Naive thymus-derived CD8-positive, alpha-beta T cell (primary cell): ENCODE measurements around the gene ERG. TPM values are rescaled to one million over a fixed set of nuclear protein-coding genes. Genes with fewer than 3 reads are reported as not detected.

Experiments
- ATAC-seq, 2 donors: fragments of 150-1000 bp; cut with Tn5 transposase in 1 of 2; sonication (Bioruptor Pico), chemical (Tn5 transposase) in 1 of 2; 1 replicate in 1 of 2; 2 replicates in 1 of 2; pipeline ENCODE4 v1.10.0; 2021; ENCODE audit warnings: mild to moderate bottlenecking in 2 of 2, moderate library complexity in 2 of 2
- POLR2A ChIA-PET: fragments of 350-600 bp; sonication (Branson Sonifier 250); formaldehyde crosslinking; loops from one replicate; lab custom pipeline; 2021; ENCODE audit warnings: antibody characterized with exemption; lab: Charles Lee
- DNase-seq, 10 donors: peaks; one replicate each; pipeline versions ENCODE4 v3.0.0 to v3.0.0-alpha.2; 2020 to 2022
- H3K27ac Mint-ChIP-seq, 10 donors: one replicate each; pipeline ENCODE4 v1.8.0; 2020 to 2022; ENCODE audit warnings: mild to moderate bottlenecking in 10 of 10, mixed read lengths in 10 of 10, moderate library complexity in 4 of 10, inconsistent platforms in 1 of 10
- H3K27me3 Mint-ChIP-seq, 5 donors: one replicate each; pipeline ENCODE4 v1.8.0; 2021 to 2022; ENCODE audit warnings: mixed read lengths in 5 of 5
- H3K36me3 Mint-ChIP-seq, 3 donors: one replicate each; pipeline ENCODE4 v1.8.0; 2020 to 2022; ENCODE audit warnings: mixed read lengths in 3 of 3, mild to moderate bottlenecking in 2 of 3, inconsistent platforms in 1 of 3
- H3K4me1 Mint-ChIP-seq, 4 donors: one replicate each; pipeline ENCODE4 v1.8.0; 2021 to 2022; ENCODE audit warnings: mixed read lengths in 4 of 4
- H3K4me3 Mint-ChIP-seq, 10 donors: one replicate each; pipeline ENCODE4 v1.8.0; 2020 to 2022; ENCODE audit warnings: mild to moderate bottlenecking in 10 of 10, mixed read lengths in 10 of 10, moderate library complexity in 6 of 10, inconsistent platforms in 1 of 10
- H3K9me3 Mint-ChIP-seq, 9 donors: one replicate each; pipeline ENCODE4 v1.8.0; 2020 to 2022; ENCODE audit warnings: mixed read lengths in 9 of 9, mild to moderate bottlenecking in 3 of 9, inconsistent platforms in 1 of 9, moderate library complexity in 1 of 9
- polyA plus RNA-seq, 3 donors: library from polyadenylated mRNA; unstranded; fragments of 300-500 nt; fragmentation: Illumina TruSeq; gene quantifications; one replicate each; pipeline ENCODE4 v1.2.3, GENCODE V29; 2021
- total RNA-seq, 8 experiments: library from RNA in 2 of 8; stranded (reverse) in 2 of 8; gene quantifications; one replicate each; pipeline ENCODE4 v1.2.3 and lab custom pipeline; 2021 to 2026

ERG gene
- total and polyA plus RNA-seq, 5 experiments from 2014 or later, result not detected

DNA sequence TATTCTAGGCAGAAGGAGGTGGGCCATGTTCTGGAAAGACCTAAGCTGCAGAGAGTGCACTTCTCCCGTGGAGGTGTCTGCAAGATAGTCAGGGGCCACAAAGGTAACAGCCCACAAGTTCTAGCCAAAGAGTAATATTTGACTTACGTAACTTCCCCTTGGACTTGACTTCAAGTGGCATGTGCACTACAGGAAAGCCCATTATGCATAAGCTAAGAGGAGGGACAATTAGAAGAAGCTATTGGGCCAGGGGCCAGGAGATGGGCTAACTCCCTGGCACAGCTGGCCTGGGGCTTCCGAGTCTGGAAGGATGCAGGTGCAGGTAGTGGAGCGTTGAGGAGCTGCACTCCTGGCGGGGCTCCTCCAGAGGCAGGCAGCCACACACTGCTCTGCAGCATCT, 58.3 kb downstream of the ERG start:
- ATAC-seq (no peak), DNase-seq (no peak)
- POLR2A ChIA-PET, result no interaction called here
- Mint-ChIP-seq H3K36me3 (no peaks in the 10 kb centered on the region), H3K27ac (no peak overlapping the region), H3K4me3 (no peak overlapping the region), H3K9me3 (peaks cover 0 to 1% (median 0%) of the 10 kb centered on the region in 9 donors), H3K4me1 (no peaks in the 10 kb centered on the region), H3K27me3 (peaks cover 0 to 13% (median 2%) of the 10 kb centered on the region in 5 donors)

DNA sequence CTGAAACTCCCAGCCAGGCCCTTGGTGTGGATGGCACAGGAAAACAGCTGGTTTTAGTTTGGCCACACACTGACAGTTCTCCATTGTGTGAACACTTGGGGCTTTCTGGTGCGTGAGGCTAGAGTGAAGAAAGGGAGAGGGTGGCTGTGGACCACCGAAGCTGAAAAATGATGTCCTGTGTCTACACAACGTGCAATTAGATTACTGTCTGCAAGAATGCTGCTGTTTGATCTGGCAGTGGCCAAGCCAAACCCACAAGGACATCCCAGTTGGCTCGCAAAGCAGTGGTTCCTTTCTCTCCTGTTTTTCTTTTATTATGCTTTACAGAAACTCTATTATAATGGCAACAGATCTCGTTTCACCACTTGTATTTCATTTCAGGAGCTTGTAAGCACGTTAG, 58.9 kb downstream of the ERG start:
- POLR2A ChIA-PET, result no interaction called here
- peaks cover 0 to 1% (median 0%) of the 10 kb centered on the region in 9 donors for H3K9me3 Mint-ChIP-seq
- H3K4me1 Mint-ChIP-seq, result no peaks in the 10 kb centered on the region
- DNase-seq (no peak), ATAC-seq (no peak)
- no peak overlapping the region for H3K4me3 Mint-ChIP-seq
- no peak overlapping the region for H3K27ac Mint-ChIP-seq
- H3K36me3 Mint-ChIP-seq, result no peaks in the 10 kb centered on the region
- peaks cover 0 to 13% (median 2%) of the 10 kb centered on the region in 5 donors for H3K27me3 Mint-ChIP-seq

GRCh38 chr21:38438462-38438893, 59.8 kb downstream of the ERG start:
- ATAC-seq, result no peak
- no peak for DNase-seq
- POLR2A ChIA-PET, result no interaction called here
- Mint-ChIP-seq H3K4me1 (no peaks in the 10 kb centered on the region), H3K36me3 (no peaks in the 10 kb centered on the region), H3K27ac (no peak overlapping the region), H3K4me3 (no peak overlapping the region), H3K9me3 (peaks cover 0 to 1% (median 0%) of the 10 kb centered on the region in 9 donors), H3K27me3 (peaks cover 0 to 13% (median 2%) of the 10 kb centered on the region in 5 donors)

DNA sequence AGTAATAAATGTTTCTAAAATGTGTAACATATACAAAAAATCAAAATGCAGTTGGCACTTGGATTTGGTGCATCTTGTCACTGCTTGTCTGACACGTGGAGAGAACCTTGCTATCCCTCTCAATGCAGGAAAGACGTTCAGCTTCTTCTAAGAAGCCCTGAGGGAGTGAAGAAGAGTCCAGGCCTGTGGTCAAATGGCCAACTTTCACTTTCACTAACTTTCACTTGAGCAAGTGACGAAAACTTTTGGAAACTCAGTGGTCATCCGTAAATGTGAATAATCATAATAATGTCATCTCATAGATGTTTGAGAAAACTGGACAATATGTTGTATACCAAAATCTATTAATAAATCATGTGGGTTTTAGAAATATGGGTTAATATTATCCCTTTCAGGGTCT, 61.9 kb downstream of the ERG start:
- POLR2A ChIA-PET, result no interaction called here
- Mint-ChIP-seq H3K4me1 (no peaks in the 10 kb centered on the region), H3K36me3 (no peaks in the 10 kb centered on the region), H3K27ac (no peak overlapping the region), H3K27me3 (peaks cover 0 to 10% (median 0%) of the 10 kb centered on the region in 5 donors), H3K4me3 (no peak overlapping the region), H3K9me3 (peaks cover 0 to 1% (median 0%) of the 10 kb centered on the region in 9 donors)
- DNase-seq (no peak), ATAC-seq (no peak)

DNA sequence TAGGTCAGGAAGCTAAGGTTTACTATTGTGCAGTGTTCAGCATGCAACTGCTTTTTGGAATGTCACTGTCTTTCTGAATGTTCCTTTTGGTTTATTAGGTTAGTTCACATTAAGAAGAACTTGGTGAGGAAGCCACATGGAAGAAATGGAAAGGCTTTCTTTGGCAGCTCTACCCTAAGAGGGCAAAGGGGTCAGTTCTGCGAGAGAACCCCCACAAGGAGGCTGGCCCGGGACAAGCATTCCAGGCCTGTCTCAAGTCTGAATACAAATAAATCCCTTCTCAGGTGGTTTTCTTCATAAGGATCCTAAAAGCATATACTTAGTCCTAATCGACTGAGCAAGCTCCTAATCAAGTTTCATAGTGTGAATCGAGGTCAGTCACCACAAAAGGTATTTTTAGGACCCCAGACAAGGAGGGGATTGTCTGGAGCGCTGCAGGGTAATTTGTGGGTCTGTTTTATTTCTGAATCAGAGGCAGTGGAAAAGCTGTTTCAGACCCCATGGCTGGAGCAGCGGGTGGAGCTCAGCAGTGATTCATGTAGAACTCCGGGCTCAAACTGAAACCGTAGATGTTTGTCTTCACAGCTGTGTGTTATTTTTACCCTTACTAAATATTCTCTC, 63.3 kb downstream of the ERG start:
- H3K27me3 Mint-ChIP-seq, result peaks cover 0 to 10% (median 0%) of the 10 kb centered on the region in 5 donors
- H3K4me1 Mint-ChIP-seq, result no peaks in the 10 kb centered on the region
- peaks cover 0 to 1% (median 0%) of the 10 kb centered on the region in 9 donors for H3K9me3 Mint-ChIP-seq
- H3K36me3 Mint-ChIP-seq, result no peaks in the 10 kb centered on the region
- no peak for ATAC-seq
- POLR2A ChIA-PET, result no interaction called here
- no peak overlapping the region for H3K27ac Mint-ChIP-seq
- no peak overlapping the region for H3K4me3 Mint-ChIP-seq
- no peak for DNase-seq

DNA sequence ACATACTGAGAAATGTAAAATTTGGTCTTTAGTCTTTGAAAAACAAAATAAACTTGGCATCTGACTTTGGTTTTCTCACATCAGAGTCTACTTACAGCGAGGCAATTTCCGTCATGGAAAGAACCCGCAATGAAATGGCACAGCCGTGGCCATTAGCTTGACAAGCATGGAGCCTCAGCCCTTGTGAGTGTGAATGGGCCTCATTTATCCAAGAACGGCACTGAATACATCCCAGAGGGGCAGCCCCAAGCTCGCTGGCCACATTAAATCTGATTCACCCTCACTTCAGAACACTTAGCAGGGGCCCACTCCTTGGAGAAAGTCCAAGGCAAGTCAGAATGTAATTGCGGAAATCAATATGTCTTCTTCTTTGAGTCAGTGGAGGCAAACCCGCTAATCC, 64.8 kb downstream of the ERG start:
- H3K9me3 Mint-ChIP-seq, result peaks cover 0 to 2% (median 0%) of the 10 kb centered on the region in 9 donors
- H3K36me3 Mint-ChIP-seq, result no peaks in the 10 kb centered on the region
- POLR2A ChIA-PET, result no interaction called here
- H3K4me1 Mint-ChIP-seq, result no peaks in the 10 kb centered on the region
- no peak overlapping the region for H3K4me3 Mint-ChIP-seq
- DNase-seq (no peak), ATAC-seq (no peak)
- H3K27ac Mint-ChIP-seq, result no peak overlapping the region
- peaks cover 0 to 6% (median 0%) of the 10 kb centered on the region in 5 donors for H3K27me3 Mint-ChIP-seq

GRCh38 chr21:38430401-38430984, 67.8 kb downstream of the ERG start:
- Mint-ChIP-seq H3K36me3 (no peaks in the 10 kb centered on the region), H3K4me1 (no peaks in the 10 kb centered on the region), H3K9me3 (peaks cover 0 to 2% (median 0%) of the 10 kb centered on the region in 9 donors), H3K27me3 (peaks cover 0 to 4% (median 0%) of the 10 kb centered on the region in 5 donors), H3K27ac (no peak overlapping the region), H3K4me3 (no peak overlapping the region)
- POLR2A ChIA-PET, result no interaction called here
- DNase-seq (no peak), ATAC-seq (no peak)

GRCh38 chr21:38429011-38429410, 69.3 kb downstream of the ERG start:
- H3K27ac Mint-ChIP-seq, result no peak overlapping the region
- H3K27me3 Mint-ChIP-seq, result peaks cover 0 to 4% (median 1%) of the 10 kb centered on the region in 5 donors
- no peak overlapping the region for H3K4me3 Mint-ChIP-seq
- DNase-seq (no peak), ATAC-seq (no peak)
- no peaks in the 10 kb centered on the region for H3K4me1 Mint-ChIP-seq
- H3K36me3 Mint-ChIP-seq, result no peaks in the 10 kb centered on the region
- H3K9me3 Mint-ChIP-seq, result peaks cover 0 to 2% (median 0%) of the 10 kb centered on the region in 9 donors
- POLR2A ChIA-PET, result no interaction called here

DNA sequence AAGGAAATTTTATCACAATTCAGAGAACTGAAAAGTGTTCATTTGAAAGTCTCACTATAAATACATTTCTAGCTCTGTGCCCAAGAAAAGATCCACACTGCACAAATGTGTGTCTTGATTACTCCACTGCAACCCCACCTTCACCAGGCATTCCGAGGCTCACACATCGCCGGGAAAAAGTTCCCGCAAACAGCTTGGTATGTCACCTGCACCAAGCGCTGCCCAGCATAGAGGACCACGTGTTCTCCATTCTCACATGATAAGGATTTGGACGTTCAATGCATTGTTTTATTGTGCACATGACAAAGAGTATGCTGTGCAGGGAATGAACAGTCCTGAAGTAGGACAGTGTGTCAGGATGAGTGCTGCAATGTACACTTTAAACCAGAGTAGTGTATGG, 70.1 kb downstream of the ERG start:
- Mint-ChIP-seq H3K4me3 (no peak overlapping the region), H3K4me1 (no peaks in the 10 kb centered on the region), H3K27ac (no peak overlapping the region), H3K9me3 (peaks cover 0 to 2% (median 0%) of the 10 kb centered on the region in 9 donors), H3K36me3 (no peaks in the 10 kb centered on the region), H3K27me3 (peaks cover 0 to 8% (median 1%) of the 10 kb centered on the region in 5 donors)
- ATAC-seq, result no peak
- no peak for DNase-seq
- POLR2A ChIA-PET, result no interaction called here

DNA sequence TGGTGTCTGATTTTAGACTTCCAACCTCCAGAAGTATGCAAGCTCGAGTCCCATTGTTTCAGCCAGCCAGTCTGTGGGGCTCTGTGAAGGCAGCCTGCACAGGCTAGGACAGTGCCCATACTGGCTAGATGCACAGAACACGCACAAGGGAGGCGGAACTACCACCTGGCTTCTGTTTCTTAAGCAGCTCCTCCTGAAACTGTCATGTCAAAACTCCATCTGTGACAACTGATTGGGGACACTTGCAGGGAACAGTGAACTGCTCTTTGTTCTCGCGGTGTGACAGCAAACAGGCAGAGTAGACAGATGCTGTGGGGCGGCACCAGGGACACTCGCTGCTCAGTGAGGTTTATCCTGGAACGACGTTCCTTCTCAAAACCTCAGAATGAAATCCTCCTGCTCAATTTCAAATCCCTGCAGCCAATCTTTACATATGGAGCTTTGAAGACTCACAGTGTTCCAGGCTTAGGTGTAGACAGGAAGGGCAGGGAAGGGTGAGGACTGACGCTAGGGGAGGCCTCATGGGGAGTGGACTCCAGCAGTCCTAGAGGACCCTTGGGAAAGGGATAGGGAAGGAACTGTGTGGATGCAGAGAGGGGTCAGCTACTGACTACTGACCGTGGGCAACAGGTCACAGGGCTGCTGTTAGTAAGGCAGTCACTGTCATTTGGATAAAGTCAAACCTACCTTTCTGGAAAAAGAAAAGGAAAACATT, 73.8 kb downstream of the ERG start:
- peaks cover 0 to 2% (median 0%) of the 10 kb centered on the region in 9 donors for H3K9me3 Mint-ChIP-seq
- POLR2A ChIA-PET, result no interaction called here
- no peak overlapping the region for H3K27ac Mint-ChIP-seq
- H3K4me1 Mint-ChIP-seq, result no peaks in the 10 kb centered on the region
- no peak for ATAC-seq
- no peak for DNase-seq
- no peak overlapping the region for H3K4me3 Mint-ChIP-seq
- peaks cover 0 to 10% (median 1%) of the 10 kb centered on the region in 5 donors for H3K27me3 Mint-ChIP-seq
- no peaks in the 10 kb centered on the region for H3K36me3 Mint-ChIP-seq

GRCh38 chr21:38422082-38422481, 76.2 kb downstream of the ERG start:
- no peaks in the 10 kb centered on the region for H3K9me3 Mint-ChIP-seq
- H3K36me3 Mint-ChIP-seq, result no peaks in the 10 kb centered on the region
- POLR2A ChIA-PET, result no interaction called here
- H3K27ac Mint-ChIP-seq, result no peak overlapping the region
- peaks cover 0 to 10% (median 1%) of the 10 kb centered on the region in 5 donors for H3K27me3 Mint-ChIP-seq
- no peak for DNase-seq
- no peak for ATAC-seq
- H3K4me1 Mint-ChIP-seq, result no peaks in the 10 kb centered on the region
- H3K4me3 Mint-ChIP-seq, result no peak overlapping the region

DNA sequence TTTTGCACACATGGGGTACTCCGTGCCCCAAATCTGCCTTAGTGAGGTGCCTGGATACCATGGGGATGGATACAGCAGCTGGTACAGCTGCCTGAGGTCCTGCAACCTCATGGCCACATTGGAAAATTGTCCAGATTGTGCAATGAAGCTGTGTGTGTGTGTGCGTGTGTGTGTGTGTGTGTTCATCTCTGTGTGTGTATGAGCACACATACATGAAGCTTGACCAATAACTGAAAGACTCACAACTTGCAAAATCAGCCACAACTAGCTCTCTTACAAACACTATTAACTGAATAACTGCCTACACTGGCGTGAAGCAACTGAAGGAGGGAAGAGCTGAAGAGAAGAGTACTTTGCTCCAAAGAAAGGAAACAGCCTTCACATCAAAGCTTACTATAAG, 78.1 kb downstream of the ERG start:
- Mint-ChIP-seq H3K9me3 (no peaks in the 10 kb centered on the region), H3K36me3 (no peaks in the 10 kb centered on the region), H3K27me3 (peaks cover 0 to 10% (median 1%) of the 10 kb centered on the region in 5 donors), H3K27ac (no peak overlapping the region), H3K4me3 (no peak overlapping the region), H3K4me1 (no peaks in the 10 kb centered on the region)
- ATAC-seq (no peak), DNase-seq (no peak)
- POLR2A ChIA-PET, result no interaction called here

- Mint-ChIP-seq H3K27me3 (peaks cover 0 to 10% (median 2%) of the 10 kb centered on the region in 5 donors), H3K4me3 (no peak overlapping the region), H3K9me3 (peaks cover 0 to 3% (median 0%) of the 10 kb centered on the region in 9 donors), H3K27ac (no peak overlapping the region), H3K36me3 (no peaks in the 10 kb centered on the region), H3K4me1 (no peaks in the 10 kb centered on the region)
- ATAC-seq (no peak), DNase-seq (no peak)
- POLR2A ChIA-PET, result no interaction called here
Measured at GRCh38 chr21:38417726-38418125, 80.6 kb downstream of the ERG start.
